UCSD-AML1 (cell line): Measurements from ENCODE around the gene EIPR1.

ENCODE experiments used
- DNase-seq: peaks from one replicate; lab custom pipeline; 2025; ENCODE audit not compliant: unreplicated experiment; lab: John Stamatoyannopoulos, UW

Gene EIPR1

DNA sequence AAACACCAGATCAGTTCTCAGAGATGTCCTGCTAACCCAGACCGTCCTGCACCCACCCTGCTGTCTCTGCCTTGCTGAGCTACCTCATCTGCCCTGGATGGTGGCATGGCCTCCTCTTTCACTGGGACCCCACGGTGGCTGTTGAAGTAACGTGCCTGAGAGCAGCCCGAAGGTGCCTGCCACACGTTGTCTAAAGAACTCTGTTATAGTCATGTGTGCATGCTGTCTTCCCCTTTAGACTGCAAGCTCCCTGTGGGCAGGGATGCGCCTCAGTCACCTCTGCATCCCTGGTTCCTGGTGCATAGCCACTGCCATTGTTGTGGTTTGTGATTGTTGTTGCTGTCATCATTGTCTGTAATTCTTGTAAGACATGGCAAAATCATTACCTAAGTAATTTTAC is 235.9 kb downstream of the EIPR1 start:
- DNase-seq: no peak

DNA sequence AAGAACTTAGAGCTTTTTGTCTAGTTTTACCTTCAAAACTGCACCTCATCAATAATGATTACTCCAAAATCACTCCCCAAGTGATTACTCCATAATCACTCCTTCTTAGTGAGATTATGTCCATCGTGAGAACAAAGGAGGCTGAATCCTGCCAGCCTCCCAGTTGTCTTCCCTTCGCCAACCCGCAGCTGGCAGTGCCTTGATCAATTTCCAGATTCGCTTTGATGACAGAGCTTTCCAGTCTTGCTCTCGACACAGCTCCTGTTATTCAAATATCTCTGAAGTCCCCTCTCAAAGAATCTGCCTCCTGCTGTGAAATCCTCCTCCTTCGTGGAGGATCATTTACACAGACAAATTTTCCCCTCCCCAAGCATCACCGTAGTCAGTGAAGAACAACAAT is 237.7 kb downstream of the EIPR1 start:
- DNase-seq: no peak
